Measurements from ENCODE around the gene PIGU.
A peak's percentile ranks its signal among the peaks of the same experiment; 100 is the strongest.

Gene PIGU

GRCh38 chr20:34607066-34607465 lies 69.8 kb downstream of the PIGU start:
- peaks cover 54% of the 10 kb centered on the region for H3K36me3 Mint-ChIP-seq (ENCODE audit: low read depth)
- no peak overlapping the region for H3K27ac Mint-ChIP-seq
- no peak for DNase-seq
- H3K4me1 Mint-ChIP-seq: no peaks in the 10 kb centered on the region
- H3K4me3 Mint-ChIP-seq: no peak overlapping the region
- no peak for TF ChIP-seq CTCF (IDR thresholded peaks at IDR 0.05)
- H3K9me3 Mint-ChIP-seq: no peaks in the 10 kb centered on the region
- no peaks in the 10 kb centered on the region for H3K27me3 Mint-ChIP-seq (ENCODE audit: low read depth, poor library complexity)

GRCh38 chr20:34604980-34605788 lies 71.7 kb downstream of the PIGU start:
- DNase-seq: no peak
- H3K36me3 Mint-ChIP-seq (ENCODE audit: low read depth): peaks cover 56% of the 10 kb centered on the region
- H3K4me1 Mint-ChIP-seq: no peaks in the 10 kb centered on the region
- no peak overlapping the region for H3K4me3 Mint-ChIP-seq
- TF ChIP-seq CTCF (IDR thresholded peaks at IDR 0.05): no peak
- no peaks in the 10 kb centered on the region for H3K27me3 Mint-ChIP-seq (ENCODE audit: low read depth, poor library complexity)
- H3K27ac Mint-ChIP-seq: peak overlapping the region; percentile 40
- no peaks in the 10 kb centered on the region for H3K9me3 Mint-ChIP-seq

- no peaks in the 10 kb centered on the region for H3K9me3 Mint-ChIP-seq
- TF ChIP-seq CTCF (IDR thresholded peaks at IDR 0.05): no peak
- no peaks in the 10 kb centered on the region for H3K4me1 Mint-ChIP-seq
- no peak overlapping the region for H3K27ac Mint-ChIP-seq
- DNase-seq: no peak
- H3K27me3 Mint-ChIP-seq (ENCODE audit: low read depth, poor library complexity): peaks cover 3% of the 10 kb centered on the region
- peaks cover 23% of the 10 kb centered on the region for H3K36me3 Mint-ChIP-seq (ENCODE audit: low read depth)
- no peak overlapping the region for H3K4me3 Mint-ChIP-seq
Observed at GRCh38 chr20:34600892-34601653, 75.8 kb downstream of the PIGU start.

GRCh38 chr20:34595377-34596184 lies 81.3 kb downstream of the PIGU start:
- Mint-ChIP-seq H3K36me3 (ENCODE audit: low read depth) (peaks cover 13% of the 10 kb centered on the region), H3K9me3 (no peaks in the 10 kb centered on the region), H3K27ac (no peak overlapping the region), H3K4me3 (no peak overlapping the region), H3K27me3 (ENCODE audit: low read depth, poor library complexity) (peaks cover 3% of the 10 kb centered on the region), H3K4me1 (no peaks in the 10 kb centered on the region)
- no peak for DNase-seq
- TF ChIP-seq CTCF (IDR thresholded peaks at IDR 0.05): no peak

GRCh38 chr20:34586488-34587163 lies 90.3 kb downstream of the PIGU start:
- Mint-ChIP-seq H3K36me3 (ENCODE audit: low read depth) (peaks cover 13% of the 10 kb centered on the region), H3K4me1 (peaks cover 15% of the 10 kb centered on the region), H3K9me3 (no peaks in the 10 kb centered on the region), H3K27ac (no peak overlapping the region), H3K27me3 (ENCODE audit: low read depth, poor library complexity) (no peaks in the 10 kb centered on the region), H3K4me3 (no peak overlapping the region)
- no peak for TF ChIP-seq CTCF (IDR thresholded peaks at IDR 0.05)
- no peak for DNase-seq
